ENCODE results near the gene LHX2. TPM values are rescaled to one million over a fixed set of nuclear protein-coding genes. Genes with fewer than 3 reads are reported as not detected.
A peak's percentile ranks its signal among the peaks of the same experiment; 100 is the strongest.

LHX2 gene
- total RNA-seq, 1 donor from 2014 or later = 4.2 TPM

- DNase-seq = no peak
These were observed 50.6 kb downstream of the LHX2 start for GRCh38 chr9:124062172-124062571.

DNA sequence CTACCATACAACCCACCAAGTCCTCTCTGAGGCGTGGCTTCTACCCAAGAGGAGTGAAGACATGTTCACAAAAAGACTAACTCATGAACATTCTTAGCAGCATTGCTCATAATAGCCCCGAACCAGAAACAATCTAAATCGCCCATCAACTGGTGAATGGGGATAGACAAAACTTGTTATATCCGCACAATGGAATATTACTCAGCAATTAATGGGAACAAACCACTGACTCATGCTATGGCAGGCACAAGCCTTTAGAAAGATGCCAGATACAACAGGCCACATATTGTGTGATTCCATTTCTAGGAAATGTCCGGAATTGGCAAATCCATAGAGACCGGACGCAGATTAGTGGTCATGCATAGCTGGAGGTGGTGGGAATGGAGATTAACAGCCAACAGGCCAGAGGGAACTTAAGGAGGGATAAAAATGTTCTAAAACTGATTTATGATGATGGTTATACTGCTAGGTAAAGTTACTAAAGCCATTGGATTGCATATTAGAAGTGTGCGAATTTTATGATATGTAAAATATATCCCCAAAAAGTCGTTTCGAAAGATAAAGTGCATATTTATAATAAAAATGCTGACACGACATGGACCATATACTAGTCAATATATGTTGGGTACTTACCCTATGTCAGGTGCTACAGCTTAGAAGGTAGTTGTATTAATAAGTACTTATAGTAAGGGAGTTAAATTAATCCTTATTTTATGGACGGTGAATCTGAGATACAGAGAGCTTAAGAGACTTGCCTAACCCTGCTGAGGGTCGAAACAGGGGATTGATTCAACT lies 55.4 kb downstream of the LHX2 start:
- DNase-seq = no peak

- no peak for DNase-seq
These were observed 56.7 kb downstream of the LHX2 start for GRCh38 chr9:124068251-124068650.

GRCh38 chr9:124074746-124075145 lies 63.2 kb downstream of the LHX2 start:
- DNase-seq = no peak

DNA sequence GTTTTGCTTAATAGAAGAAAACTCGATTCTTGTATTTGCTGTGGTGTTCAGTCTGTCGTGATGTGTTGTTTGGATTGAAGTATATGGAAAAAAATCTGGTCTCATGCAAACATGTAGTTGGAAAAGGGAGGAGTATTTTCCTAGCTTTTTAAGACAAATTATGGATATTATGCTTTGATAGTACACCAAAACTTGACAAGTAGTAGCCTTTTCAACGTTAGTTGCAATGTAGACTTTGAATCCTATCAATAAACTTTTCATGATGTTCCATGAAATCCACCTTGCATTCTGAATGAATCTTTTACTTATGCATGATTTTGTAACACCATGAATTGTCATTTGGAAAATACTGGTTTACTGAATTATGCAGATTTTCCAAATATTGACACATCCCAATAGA lies 64.2 kb downstream of the LHX2 start:
- DNase-seq = no peak

DNA sequence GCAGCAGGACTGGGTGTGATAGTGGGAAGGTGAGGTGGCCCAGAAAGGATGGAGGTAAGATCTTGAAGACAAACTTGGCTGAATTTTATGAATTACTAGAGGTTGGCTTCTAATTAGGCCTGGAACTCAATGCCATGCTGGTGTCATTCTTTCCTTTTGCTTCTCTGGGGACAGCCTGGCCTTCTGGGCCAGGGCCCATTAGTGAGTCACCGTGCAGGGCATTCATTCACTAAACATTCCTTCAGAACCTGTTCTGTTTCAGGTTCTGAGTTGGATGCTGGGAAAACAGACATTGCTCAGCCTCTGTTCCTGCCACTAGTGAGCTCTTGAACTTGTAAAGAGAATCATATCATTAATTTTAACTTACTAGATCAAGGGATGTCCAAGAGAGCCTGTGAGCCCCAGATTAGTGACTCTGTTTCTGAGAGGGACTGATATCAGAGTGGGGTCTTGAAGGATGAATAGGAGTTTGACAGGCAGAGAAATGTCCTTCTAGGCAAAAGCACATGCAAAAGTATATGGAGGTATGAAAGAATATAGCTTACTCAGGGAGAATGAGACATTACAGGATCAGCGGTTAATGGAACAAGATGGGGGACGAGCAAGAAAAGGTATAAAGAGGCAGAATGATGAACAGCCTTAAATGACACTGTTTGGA lies 66.5 kb downstream of the LHX2 start:
- DNase-seq = peak; percentile 12

DNA sequence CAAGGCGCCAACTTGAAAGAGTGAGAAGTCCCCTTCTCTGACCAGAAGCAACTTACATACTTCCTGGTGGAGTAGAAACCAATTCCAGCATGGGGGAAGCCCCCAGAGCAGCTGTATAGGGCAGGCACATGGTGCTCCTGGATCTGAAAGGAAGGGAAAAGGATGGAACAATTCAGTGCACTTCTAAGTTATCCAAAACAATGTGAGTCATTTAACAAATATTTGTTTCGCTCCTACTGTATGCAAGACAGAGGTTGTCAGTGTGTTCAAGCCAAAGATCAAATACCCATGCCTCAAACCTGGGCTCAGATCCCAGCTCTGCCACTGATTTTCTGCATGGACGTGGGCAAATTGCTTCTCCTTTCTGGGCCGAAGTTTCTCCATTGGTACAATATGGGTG lies 67.1 kb downstream of the LHX2 start:
- peak; percentile 80 for DNase-seq

- DNase-seq = peak; percentile 97
These were observed 67.8 kb downstream of the LHX2 start for GRCh38 chr9:124079176-124079925.

DNA sequence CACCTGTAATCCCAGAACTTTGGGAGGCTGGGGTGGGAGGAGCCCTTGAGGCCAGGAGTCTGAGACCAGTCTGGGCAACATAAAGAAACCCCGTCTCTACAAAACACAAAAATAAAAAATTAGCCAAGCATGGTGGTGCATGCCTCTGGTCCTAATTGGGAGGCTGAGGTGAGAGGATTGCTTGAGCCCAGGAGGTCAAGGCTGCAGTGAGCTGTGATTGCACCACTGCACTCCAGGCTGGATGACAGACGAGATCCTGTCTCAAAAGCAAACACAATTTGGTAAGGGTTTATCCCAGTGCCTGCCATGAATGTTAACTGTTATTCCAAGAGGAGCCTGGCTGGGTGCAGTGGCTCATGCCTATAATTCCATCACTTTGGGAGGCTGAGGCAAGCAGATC lies 71.1 kb downstream of the LHX2 start:
- no peak for DNase-seq

Other genes starting within 250 kb of the LHX2 start
- gene DENND1A, start 81.6 kb upstream of the LHX2 start, total RNA-seq = 24.0 TPM
- gene NEK6, start 246.2 kb downstream of the LHX2 start, total RNA-seq = 33.6 TPM